ENCODE measurements around the gene TGOLN2.

- no peak for TF ChIP-seq POLR2A (IDR thresholded peaks at IDR 0.05; ENCODE audit: low read length)
- TF ChIP-seq GATA1 (IDR thresholded peaks at IDR 0.05; ENCODE audit: low read depth, low read length): no peak
These were observed 49.4 kb downstream of the TGOLN2 start for GRCh38 chr2:85278361-85278760.

All from erythroblast (primary cell).